Prostate gland (tissue), 2 donors: ENCODE measurements around the gene TCP11L2.

Experiments
- POLR2A ChIP-seq: fragments of 450-650 bp; IDR thresholded peaks from one replicate; pipeline ENCODE4 v1.6.1; 2016; ENCODE audit warnings: antibody characterized with exemption, mild to moderate bottlenecking
- TF ChIP-seq, protein P1 (sequence below), 4 experiments: fragments of 200-600 bp in 2 of 4; fragments of 450-650 bp in 2 of 4; sonication (generic) in 2 of 4; IDR thresholded peaks; 1 replicate in 3 of 4; 2 replicates in 1 of 4; pipeline ENCODE4 v1.5.1; 2016 to 2019; ENCODE audit warnings: antibody characterized with exemption in 4 of 4, mild to moderate bottlenecking in 2 of 4, moderate library complexity in 2 of 4

DNA sequence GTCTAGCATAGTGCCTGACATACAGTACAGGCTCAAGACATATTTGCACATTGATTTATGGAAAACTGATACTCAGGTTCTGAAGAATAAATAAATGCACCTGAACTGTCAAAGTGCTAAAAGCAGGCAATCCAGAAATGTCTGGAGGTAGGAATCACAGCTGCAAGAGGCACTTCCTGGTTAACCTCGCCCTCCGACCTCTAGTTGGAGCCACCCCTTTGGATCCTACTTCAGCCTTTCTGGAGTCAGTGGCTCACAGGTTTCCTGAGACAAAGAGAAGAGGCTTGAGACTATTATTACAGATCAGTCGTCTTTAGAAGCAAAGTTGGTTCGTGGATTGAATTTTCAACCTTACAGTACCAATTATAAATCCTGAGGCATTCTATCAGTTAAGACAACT, 13.0 kb downstream of the TCP11L2 start:
- TF ChIP-seq, protein P1, sequence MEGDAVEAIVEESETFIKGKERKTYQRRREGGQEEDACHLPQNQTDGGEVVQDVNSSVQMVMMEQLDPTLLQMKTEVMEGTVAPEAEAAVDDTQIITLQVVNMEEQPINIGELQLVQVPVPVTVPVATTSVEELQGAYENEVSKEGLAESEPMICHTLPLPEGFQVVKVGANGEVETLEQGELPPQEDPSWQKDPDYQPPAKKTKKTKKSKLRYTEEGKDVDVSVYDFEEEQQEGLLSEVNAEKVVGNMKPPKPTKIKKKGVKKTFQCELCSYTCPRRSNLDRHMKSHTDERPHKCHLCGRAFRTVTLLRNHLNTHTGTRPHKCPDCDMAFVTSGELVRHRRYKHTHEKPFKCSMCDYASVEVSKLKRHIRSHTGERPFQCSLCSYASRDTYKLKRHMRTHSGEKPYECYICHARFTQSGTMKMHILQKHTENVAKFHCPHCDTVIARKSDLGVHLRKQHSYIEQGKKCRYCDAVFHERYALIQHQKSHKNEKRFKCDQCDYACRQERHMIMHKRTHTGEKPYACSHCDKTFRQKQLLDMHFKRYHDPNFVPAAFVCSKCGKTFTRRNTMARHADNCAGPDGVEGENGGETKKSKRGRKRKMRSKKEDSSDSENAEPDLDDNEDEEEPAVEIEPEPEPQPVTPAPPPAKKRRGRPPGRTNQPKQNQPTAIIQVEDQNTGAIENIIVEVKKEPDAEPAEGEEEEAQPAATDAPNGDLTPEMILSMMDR (IDR thresholded peaks at IDR 0.05): no peak
- TF ChIP-seq POLR2A: no peak
